Stomach (tissue), 19 donors: ENCODE results near the gene PLD4. TPM values are rescaled to one million over a fixed set of nuclear protein-coding genes. Genes with fewer than 3 reads are reported as not detected.

ENCODE experiments used
- DNase-seq, 2 donors: peaks; one replicate each; pipeline versions ENCODE4 v3.0.0 to v3.0.0-alpha.2; 2013 to 2019
- H3K27ac ChIP-seq, 5 donors: fragments of 200-600 bp in 4 of 5; sonication (generic) in 4 of 5; one replicate each; pipeline ENCODE4 v1.5.1; 2013 to 2019; ENCODE audit warnings: mild to moderate bottlenecking in 1 of 5, moderate library complexity in 1 of 5
- H3K27me3 ChIP-seq, 3 donors: fragments of 200-600 bp; sonication (generic); one replicate each; pipeline ENCODE4 v1.5.1; 2017 to 2019; ENCODE audit warnings: mixed run types in 1 of 3
- H3K36me3 ChIP-seq, 4 donors: fragments of 200-600 bp; sonication (generic); 1 replicate in 3 of 4; 2 replicates in 1 of 4; pipeline ENCODE4 v1.5.1; 2016 to 2019
- H3K4me1 ChIP-seq, 4 donors: fragments of 200-600 bp; sonication (generic); one replicate each; pipeline ENCODE4 v1.5.1; 2016 to 2019
- H3K4me3 ChIP-seq, 4 donors: fragments of 200-600 bp; sonication (generic) in 3 of 4; one replicate each; pipeline ENCODE4 v1.5.1; 2016 to 2019; ENCODE audit warnings: mild to moderate bottlenecking in 1 of 4
- H3K9me3 ChIP-seq, 4 donors: fragments of 200-600 bp; sonication (generic); one replicate each; pipeline ENCODE4 v1.5.1; 2016 to 2019
- EP300 ChIP-seq: sonication (generic); formaldehyde crosslinking; IDR thresholded peaks from one replicate; pipeline ENCODE4 v1.6.1; 2017; ENCODE audit warnings: antibody characterized with exemption
- POLR2A ChIP-seq, 4 donors: fragments of 450-650 bp; IDR thresholded peaks; one replicate each; pipeline ENCODE4 v1.6.1; 2016; ENCODE audit warnings: antibody characterized with exemption in 4 of 4, control low read depth in 2 of 4, mild to moderate bottlenecking in 1 of 4, moderate library complexity in 1 of 4
- POLR2AphosphoS5 ChIP-seq, 3 donors: sonication (generic); formaldehyde crosslinking; IDR thresholded peaks; one replicate each; pipeline ENCODE4 v1.6.1; 2016; ENCODE audit warnings: antibody characterized with exemption in 3 of 3
- WGBS, 5 donors: extraction: QIAGEN DNeasy Blood & Tissue Kit in 3 of 5; methylation state at CpG; one replicate each; pipeline versions ENCODE4 v1.1.5 to v1.1.7; 2013 to 2018; 5-methylcytosine and 5-hydroxymethylcytosine counted together
- intact Hi-C: fragments of 100-400 bp; cut with DNase I; formaldehyde crosslinking; loops from one replicate; pipeline ENCODE4 v1.15.1; 2023; ENCODE audit warnings: low total_unique reads
- long read RNA-seq, 10 donors: transcript quantifications; one replicate each; lab custom pipeline, GENCODE V29; 2026
- polyA plus RNA-seq, 3 donors: library from polyadenylated mRNA; stranded (reverse); fragments of 200-250 nt; gene quantifications; one replicate each; pipeline ENCODE4 v1.2.3, GENCODE V29; 2013
- total RNA-seq, 5 donors: library from RNA; depleted of rRNA; stranded (reverse); fragments of >200 nt; gene quantifications; one replicate each; pipeline versions ENCODE4 v1.1.0 to v1.2.3, GENCODE V29; 2014 to 2016
- TF ChIP-seq, protein P1 (sequence below), 7 experiments: fragments of 450-650 bp in 4 of 7; fragments of 200-600 bp in 3 of 7; sonication (generic) in 3 of 7; IDR thresholded peaks; one replicate each; pipeline ENCODE4 v1.5.1; 2016 to 2019; ENCODE audit warnings: antibody characterized with exemption in 7 of 7, control low read depth in 2 of 7, mild to moderate bottlenecking in 1 of 7
- donor health status: healthy with polysubstance abuse.
- donor health status: Bipolar disorder and iron deficiency.
- donor health status: healthy.

The PLD4 gene, protein sequence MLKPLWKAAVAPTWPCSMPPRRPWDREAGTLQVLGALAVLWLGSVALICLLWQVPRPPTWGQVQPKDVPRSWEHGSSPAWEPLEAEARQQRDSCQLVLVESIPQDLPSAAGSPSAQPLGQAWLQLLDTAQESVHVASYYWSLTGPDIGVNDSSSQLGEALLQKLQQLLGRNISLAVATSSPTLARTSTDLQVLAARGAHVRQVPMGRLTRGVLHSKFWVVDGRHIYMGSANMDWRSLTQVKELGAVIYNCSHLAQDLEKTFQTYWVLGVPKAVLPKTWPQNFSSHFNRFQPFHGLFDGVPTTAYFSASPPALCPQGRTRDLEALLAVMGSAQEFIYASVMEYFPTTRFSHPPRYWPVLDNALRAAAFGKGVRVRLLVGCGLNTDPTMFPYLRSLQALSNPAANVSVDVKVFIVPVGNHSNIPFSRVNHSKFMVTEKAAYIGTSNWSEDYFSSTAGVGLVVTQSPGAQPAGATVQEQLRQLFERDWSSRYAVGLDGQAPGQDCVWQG
- total RNA-seq (1 to 10 TPM in 1 of 5 donors, under 1 TPM in 1, not detected in 3; 0.14 to 2.6 TPM), polyA plus RNA-seq (1 to 10 TPM in 1 of 3 donors, under 1 TPM in 1, not detected in 1; 0.70 to 1.7 TPM)
- long read RNA-seq, donor 1, full-length matches to known transcripts, result 2 of 2 reads
- long read RNA-seq, donor 1, partial matches to known transcripts, result 0 of 2 reads
- long read RNA-seq, donor 1, other reads (novel, unspliced or antisense), result 0 of 2 reads
- long read RNA-seq, donor 2, partial matches to known transcripts, result 0 of 1 reads
- long read RNA-seq, donor 2, other reads (novel, unspliced or antisense), result 0 of 1 reads
- long read RNA-seq, donor 3, result 0 reads
- long read RNA-seq, donor 4, result 0 reads
- long read RNA-seq, donor 5, full-length matches to known transcripts, result 1 of 1 reads
- long read RNA-seq, donor 5, partial matches to known transcripts, result 0 of 1 reads
- long read RNA-seq, donor 5, other reads (novel, unspliced or antisense), result 0 of 1 reads
- long read RNA-seq, donor 6, full-length matches to known transcripts, result 4 of 4 reads
- long read RNA-seq, donor 6, partial matches to known transcripts, result 0 of 4 reads
- long read RNA-seq, donor 6, other reads (novel, unspliced or antisense), result 0 of 4 reads
- long read RNA-seq, donor 7, partial matches to known transcripts, result 0 of 1 reads
- long read RNA-seq, donor 7, other reads (novel, unspliced or antisense), result 0 of 1 reads
- long read RNA-seq, donor 8, full-length matches to known transcripts, result 2 of 2 reads
- long read RNA-seq, donor 8, partial matches to known transcripts, result 0 of 2 reads
- long read RNA-seq, donor 8, other reads (novel, unspliced or antisense), result 0 of 2 reads
- long read RNA-seq, donor 9, full-length matches to known transcripts, result 1 of 1 reads
- long read RNA-seq, donor 9, partial matches to known transcripts, result 0 of 1 reads
- long read RNA-seq, donor 9, other reads (novel, unspliced or antisense), result 0 of 1 reads
- long read RNA-seq, donor 10, result 0 reads

DNA sequence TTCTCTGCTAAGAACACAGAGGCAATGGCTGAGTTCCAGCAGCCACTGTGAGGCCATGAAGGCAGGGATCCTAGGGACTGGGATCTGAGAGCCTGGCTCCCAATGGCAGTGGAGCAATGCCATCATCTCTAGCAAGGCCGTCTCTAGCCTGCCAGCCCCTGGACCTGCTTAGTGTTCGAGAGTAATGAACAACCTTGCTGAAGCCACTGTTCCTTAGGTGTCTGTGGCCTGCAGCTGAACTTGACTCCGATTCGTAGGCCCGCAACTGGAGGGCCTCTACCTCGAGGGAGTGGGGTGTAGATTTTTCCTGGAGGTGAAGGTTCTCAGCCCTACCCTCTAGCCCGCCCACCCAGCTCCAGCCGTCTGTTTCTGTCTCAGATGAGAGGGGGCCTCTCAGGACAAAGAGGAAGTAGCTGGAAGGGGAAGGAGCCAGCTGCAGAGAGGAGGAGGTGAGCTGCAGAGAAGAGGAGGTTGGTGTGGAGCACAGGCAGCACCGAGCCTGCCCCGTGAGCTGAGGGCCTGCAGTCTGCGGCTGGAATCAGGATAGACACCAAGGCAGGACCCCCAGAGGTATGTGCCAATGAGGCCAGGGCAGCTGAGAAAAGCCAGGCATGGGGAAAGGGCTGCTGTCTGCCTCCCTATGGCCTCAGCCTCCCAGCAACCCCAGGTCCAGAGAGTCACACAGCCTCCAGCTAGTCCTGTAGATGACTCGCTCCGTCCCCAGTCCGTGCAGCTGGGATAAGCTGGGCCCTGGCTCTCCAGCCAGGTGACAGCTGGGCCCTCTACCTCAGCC lies at the start of gene PLD4:
PLD4 (plus strand) TSS at position 459 of the 793 bp plus-strand sequence. CDS start 2,262 bp downstream, outside the sequence.
- H3K4me1 ChIP-seq, result peaks cover 0 to 10% (median 0%) of the 10 kb centered on the region in 4 donors
- no peaks in the 10 kb centered on the region for H3K36me3 ChIP-seq
- intact Hi-C loops, result no loop called here
- no peak for TF ChIP-seq EP300
- TF ChIP-seq POLR2A (IDR thresholded peaks at IDR 0.05), result no peak
- TF ChIP-seq, protein P1, sequence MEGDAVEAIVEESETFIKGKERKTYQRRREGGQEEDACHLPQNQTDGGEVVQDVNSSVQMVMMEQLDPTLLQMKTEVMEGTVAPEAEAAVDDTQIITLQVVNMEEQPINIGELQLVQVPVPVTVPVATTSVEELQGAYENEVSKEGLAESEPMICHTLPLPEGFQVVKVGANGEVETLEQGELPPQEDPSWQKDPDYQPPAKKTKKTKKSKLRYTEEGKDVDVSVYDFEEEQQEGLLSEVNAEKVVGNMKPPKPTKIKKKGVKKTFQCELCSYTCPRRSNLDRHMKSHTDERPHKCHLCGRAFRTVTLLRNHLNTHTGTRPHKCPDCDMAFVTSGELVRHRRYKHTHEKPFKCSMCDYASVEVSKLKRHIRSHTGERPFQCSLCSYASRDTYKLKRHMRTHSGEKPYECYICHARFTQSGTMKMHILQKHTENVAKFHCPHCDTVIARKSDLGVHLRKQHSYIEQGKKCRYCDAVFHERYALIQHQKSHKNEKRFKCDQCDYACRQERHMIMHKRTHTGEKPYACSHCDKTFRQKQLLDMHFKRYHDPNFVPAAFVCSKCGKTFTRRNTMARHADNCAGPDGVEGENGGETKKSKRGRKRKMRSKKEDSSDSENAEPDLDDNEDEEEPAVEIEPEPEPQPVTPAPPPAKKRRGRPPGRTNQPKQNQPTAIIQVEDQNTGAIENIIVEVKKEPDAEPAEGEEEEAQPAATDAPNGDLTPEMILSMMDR (IDR thresholded peaks at IDR 0.05), result no peak
- no peak for TF ChIP-seq POLR2AphosphoS5 (IDR thresholded peaks at IDR 0.05)
- no peak within 1 kb of the TSS for H3K4me3 ChIP-seq
- DNase-seq, result no peak
- WGBS, 5 donors, result 66 to 85% (median 76%) methylated on average over 11 to 14 of the region's 14 CpGs
- peaks cover 0 to 7% (median 7%) of the 10 kb centered on the region in 4 donors for H3K9me3 ChIP-seq
- peaks cover 0 to 24% (median 0%) of the 10 kb centered on the region in 3 donors for H3K27me3 ChIP-seq
- no peak within 1 kb of the TSS for H3K27ac ChIP-seq

DNA sequence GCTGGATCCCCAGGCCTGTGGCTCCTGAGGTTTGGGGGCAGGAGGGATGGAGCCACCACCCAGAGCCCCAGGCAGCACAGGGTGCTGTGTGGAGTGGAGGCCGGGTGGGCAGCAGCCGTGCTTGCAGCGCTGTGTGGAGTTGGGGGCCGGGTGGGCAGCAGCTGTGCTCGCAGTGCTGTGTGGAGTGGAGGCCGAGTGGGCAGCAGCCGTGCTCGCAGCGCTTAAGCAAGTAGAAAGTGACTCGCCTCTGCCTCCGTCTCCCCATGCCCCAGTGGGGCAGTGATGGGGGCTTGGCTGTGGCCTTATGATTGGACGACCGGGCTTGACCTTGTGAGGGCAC lies 49.3 kb upstream of the PLD4 start:
- H3K27me3 ChIP-seq, result no peaks in the 10 kb centered on the region
- WGBS, 5 donors, result 95 to 98% (median 97%) methylated on average over 12 to 13 of the region's 13 CpGs
- intact Hi-C loops, result no loop called here
- no peaks in the 10 kb centered on the region for H3K9me3 ChIP-seq
- DNase-seq, result no peak
- H3K4me1 ChIP-seq, result peaks cover 6 to 51% (median 25%) of the 10 kb centered on the region in 4 donors
- H3K36me3 ChIP-seq, result peaks cover 10 to 36% (median 35%) of the 10 kb centered on the region in 4 donors
- H3K27ac ChIP-seq, result no peak overlapping the region
- TF ChIP-seq, protein P1 (IDR thresholded peaks at IDR 0.05), result no peak
- TF ChIP-seq POLR2A (IDR thresholded peaks at IDR 0.05), result no peak
- TF ChIP-seq POLR2AphosphoS5 (IDR thresholded peaks at IDR 0.05), result no peak
- no peak for TF ChIP-seq EP300
- no peak overlapping the region for H3K4me3 ChIP-seq

DNA sequence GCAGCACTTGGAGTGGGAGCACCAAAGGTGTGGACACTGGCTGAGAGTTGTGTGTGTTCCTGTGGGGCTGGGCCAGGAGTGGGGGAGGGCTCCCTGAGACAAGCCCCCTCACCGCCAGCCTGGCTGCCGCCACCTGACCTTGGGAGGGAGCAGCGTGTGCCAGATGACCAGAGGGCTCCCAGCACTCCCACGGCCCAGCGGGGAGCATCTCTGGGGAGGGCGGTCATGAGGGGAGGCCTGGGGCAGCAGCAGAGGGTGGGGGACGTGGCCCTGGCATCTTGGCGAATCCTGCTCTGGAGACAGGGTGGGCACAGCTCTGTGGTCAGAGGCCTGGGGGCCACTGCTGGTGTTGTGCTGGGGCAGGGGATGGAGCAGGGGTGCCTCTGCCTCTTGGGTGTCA lies 48.9 kb upstream of the PLD4 start:
- Histone ChIP-seq H3K4me1 (peaks cover 6 to 47% (median 25%) of the 10 kb centered on the region in 4 donors), H3K9me3 (no peaks in the 10 kb centered on the region), H3K4me3 (no peak overlapping the region), H3K27ac (no peak overlapping the region), H3K36me3 (peaks cover 15 to 40% (median 39%) of the 10 kb centered on the region in 4 donors), H3K27me3 (no peaks in the 10 kb centered on the region)
- no peak for TF ChIP-seq POLR2AphosphoS5 (IDR thresholded peaks at IDR 0.05)
- TF ChIP-seq POLR2A (IDR thresholded peaks at IDR 0.05), result no peak
- TF ChIP-seq, protein P1 (IDR thresholded peaks at IDR 0.05), result no peak
- no peak for TF ChIP-seq EP300
- no peak for DNase-seq
- WGBS, 5 donors, result 96 to 99% (median 97%) methylated on average over 7 to 8 of the region's 8 CpGs
- intact Hi-C loops, result no loop called here
